HepG2 (cell line): ENCODE data around the gene MADCAM1. TPM values are rescaled to one million over a fixed set of nuclear protein-coding genes. Genes with fewer than 3 reads are reported as not detected.
A peak's percentile ranks its signal among the peaks of the same experiment; 100 is the strongest.

Source experiments
- AGO2 ChIP-seq: fragments of 200-400 bp; formaldehyde crosslinking; optimal IDR thresholded peaks from 2 replicates; pipeline ENCODE3; 2017; ENCODE audit warnings: mild to moderate bottlenecking, low read depth, low read length, moderate library complexity
- ATF7-NPFF ChIP-seq: sonication (generic); formaldehyde crosslinking; IDR thresholded peaks from 2 replicates; pipeline ENCODE4 v1.8.1; 2023; ENCODE audit warnings: mild to moderate bottlenecking, low read depth, missing genetic modification reagents, moderate library complexity
- CBX1 ChIP-seq: IDR thresholded peaks from one replicate; pipeline ENCODE4 v1.6.1; 2016; ENCODE audit warnings: antibody characterized with exemption, low read depth
- DMAP1 ChIP-seq: IDR thresholded peaks from 2 replicates; pipeline ENCODE4 v1.6.1; 2016
- ERF ChIP-seq: IDR thresholded peaks from 2 replicates; pipeline ENCODE4 v1.6.1; 2018; ENCODE audit warnings: missing biosample characterization, missing genetic modification reagents
- RBAK ChIP-seq: sonication (generic); formaldehyde crosslinking; IDR thresholded peaks from 2 replicates; pipeline ENCODE4 v1.5.1; 2020; ENCODE audit warnings: mild to moderate bottlenecking, missing genetic modification reagents
- RXRA ChIP-seq: sonication (generic); formaldehyde crosslinking; IDR thresholded peaks from 2 replicates; pipeline ENCODE4 v1.5.1; 2020; ENCODE audit warnings: missing genetic modification reagents
- ZBTB7B ChIP-seq: sonication (generic); formaldehyde crosslinking; IDR thresholded peaks from 2 replicates; pipeline ENCODE4 v1.4.0; 2020; ENCODE audit warnings: missing genetic modification reagents
- ZNF121 ChIP-seq: sonication (generic); formaldehyde crosslinking; IDR thresholded peaks from 2 replicates; pipeline ENCODE4 v1.5.0; 2020; ENCODE audit warnings: mild to moderate bottlenecking, missing genetic modification reagents
- ZNF615 ChIP-seq: sonication (generic); formaldehyde crosslinking; IDR thresholded peaks from 2 replicates; pipeline ENCODE4 v1.5.0; 2020; ENCODE audit warnings: mild to moderate bottlenecking, missing genetic modification reagents, borderline replicate concordance
- polyA plus RNA-seq, 8 experiments: library from polyadenylated mRNA; depleted of rRNA in 3 of 8; stranded (reverse) in 7 of 8; unstranded in 1 of 8; fragments of >200 nt; fragmentation: Illumina TruSeq in 4 of 8; extraction: Trizol in 4 of 8; gene quantifications; 2 replicates each; pipeline versions ENCODE4 v1.2.1 to v1.2.3, GENCODE V29; 2011 to 2016; ENCODE audit warnings: low read depth in 4 of 8, missing spikeins in 1 of 8, mixed read lengths in 1 of 8; ENCODE audit not compliant: insufficient read depth in 1 of 8
- total RNA-seq, 5 experiments: library from RNA; depleted of rRNA; stranded (reverse); fragments of >200 nt; fragmentation: Illumina TruSeq; extraction: Trizol; gene quantifications; 2 replicates each; pipeline ENCODE4 v1.2.3, GENCODE V29; 2016; ENCODE audit warnings: low read depth in 1 of 5
- TF ChIP-seq, protein P1 (sequence below): sonication (generic); formaldehyde crosslinking; IDR thresholded peaks from 2 replicates; pipeline ENCODE4 v1.8.0; 2022; ENCODE audit warnings: missing genetic modification reagents, mild to moderate bottlenecking, inconsistent platforms, borderline replicate concordance
- TF ChIP-seq, protein P2 (sequence below): sonication (generic); formaldehyde crosslinking; IDR thresholded peaks from 2 replicates; pipeline ENCODE4 v1.5.0; 2020; ENCODE audit warnings: mild to moderate bottlenecking, missing genetic modification reagents, borderline replicate concordance
- TF ChIP-seq, protein P3 (sequence below): sonication (generic); formaldehyde crosslinking; conservative IDR thresholded peaks from 2 replicates; pipeline ENCODE4 v1.4.0; 2020; ENCODE audit warnings: missing genetic modification reagents
- TF ChIP-seq, protein P4 (sequence below): sonication (generic); formaldehyde crosslinking; IDR thresholded peaks from 2 replicates; pipeline ENCODE4 v1.8.1; 2023; ENCODE audit warnings: mild to moderate bottlenecking, missing genetic modification reagents, borderline replicate concordance
- TF ChIP-seq, protein P5 (sequence below): sonication (generic); formaldehyde crosslinking; IDR thresholded peaks from 2 replicates; pipeline ENCODE4 v1.5.1; 2020; ENCODE audit warnings: missing genetic modification reagents, mild to moderate bottlenecking, borderline replicate concordance

MADCAM1 gene
- total and polyA plus RNA-seq, 2 of the 13 experiments (the other 11 are each of a cell fraction or from before 2014, with no cell fraction given), result 0.29 to 0.33 TPM

DNA sequence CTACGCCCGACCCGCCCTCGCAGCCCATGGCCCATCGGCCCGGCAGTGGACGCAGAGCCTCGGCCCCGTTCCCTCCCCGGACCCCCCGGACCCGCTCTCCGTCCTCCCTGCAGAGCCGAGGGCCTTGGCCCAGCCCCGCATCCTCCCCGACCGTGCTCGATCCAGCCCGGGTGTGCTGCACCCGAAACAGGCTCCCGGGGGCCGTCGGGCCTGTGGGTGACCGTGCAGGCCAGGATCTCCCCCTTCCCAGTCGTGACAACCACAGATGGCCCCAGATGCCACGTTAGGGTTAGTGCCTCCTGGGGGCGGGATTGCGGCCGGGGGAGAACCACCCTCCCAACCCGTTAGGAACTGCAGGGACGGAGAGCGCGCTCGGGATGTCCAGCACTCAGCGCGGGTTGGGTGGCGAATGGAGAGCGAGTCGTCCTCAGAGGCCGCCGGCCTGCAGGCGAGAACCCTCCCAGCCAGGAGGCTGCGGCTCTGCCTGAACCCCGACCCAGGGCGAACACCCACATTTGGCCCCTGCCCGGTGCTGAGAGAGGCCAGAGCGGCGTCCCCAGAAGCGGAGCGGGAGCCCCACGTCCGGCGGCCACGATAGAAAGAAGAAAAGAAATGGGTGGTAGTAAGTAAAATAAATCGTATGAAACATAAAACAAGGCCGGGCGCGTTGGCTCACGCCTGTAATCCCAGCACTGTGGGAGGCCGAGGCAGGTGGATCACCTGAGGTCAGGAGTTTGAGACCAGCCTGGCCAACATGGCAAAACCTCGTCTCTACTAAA lies 6.7 kb upstream of the MADCAM1 start (continued):
- TF ChIP-seq, protein P1, sequence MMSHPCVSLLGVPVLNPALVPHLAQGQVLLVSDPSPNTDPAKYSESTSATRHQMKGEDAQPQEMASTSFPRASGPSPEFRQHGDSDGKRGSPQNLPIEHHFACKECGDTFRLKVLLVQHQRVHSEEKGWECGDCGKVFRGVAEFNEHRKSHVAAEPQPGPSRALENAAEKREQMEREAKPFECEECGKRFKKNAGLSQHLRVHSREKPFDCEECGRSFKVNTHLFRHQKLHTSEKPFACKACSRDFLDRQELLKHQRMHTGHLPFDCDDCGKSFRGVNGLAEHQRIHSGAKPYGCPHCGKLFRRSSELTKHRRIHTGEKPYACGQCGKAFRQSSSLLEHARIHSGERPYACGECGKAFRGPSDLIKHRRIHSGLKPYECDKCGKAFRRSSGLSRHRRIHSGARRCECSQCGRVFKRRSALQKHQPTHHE (CRISPR knock-in tag), result no peak
- peak; percentile 22; the same call in 1 of the 2 replicates for TF ChIP-seq DMAP1 (CRISPR knock-in tag)
- TF ChIP-seq, protein P2, sequence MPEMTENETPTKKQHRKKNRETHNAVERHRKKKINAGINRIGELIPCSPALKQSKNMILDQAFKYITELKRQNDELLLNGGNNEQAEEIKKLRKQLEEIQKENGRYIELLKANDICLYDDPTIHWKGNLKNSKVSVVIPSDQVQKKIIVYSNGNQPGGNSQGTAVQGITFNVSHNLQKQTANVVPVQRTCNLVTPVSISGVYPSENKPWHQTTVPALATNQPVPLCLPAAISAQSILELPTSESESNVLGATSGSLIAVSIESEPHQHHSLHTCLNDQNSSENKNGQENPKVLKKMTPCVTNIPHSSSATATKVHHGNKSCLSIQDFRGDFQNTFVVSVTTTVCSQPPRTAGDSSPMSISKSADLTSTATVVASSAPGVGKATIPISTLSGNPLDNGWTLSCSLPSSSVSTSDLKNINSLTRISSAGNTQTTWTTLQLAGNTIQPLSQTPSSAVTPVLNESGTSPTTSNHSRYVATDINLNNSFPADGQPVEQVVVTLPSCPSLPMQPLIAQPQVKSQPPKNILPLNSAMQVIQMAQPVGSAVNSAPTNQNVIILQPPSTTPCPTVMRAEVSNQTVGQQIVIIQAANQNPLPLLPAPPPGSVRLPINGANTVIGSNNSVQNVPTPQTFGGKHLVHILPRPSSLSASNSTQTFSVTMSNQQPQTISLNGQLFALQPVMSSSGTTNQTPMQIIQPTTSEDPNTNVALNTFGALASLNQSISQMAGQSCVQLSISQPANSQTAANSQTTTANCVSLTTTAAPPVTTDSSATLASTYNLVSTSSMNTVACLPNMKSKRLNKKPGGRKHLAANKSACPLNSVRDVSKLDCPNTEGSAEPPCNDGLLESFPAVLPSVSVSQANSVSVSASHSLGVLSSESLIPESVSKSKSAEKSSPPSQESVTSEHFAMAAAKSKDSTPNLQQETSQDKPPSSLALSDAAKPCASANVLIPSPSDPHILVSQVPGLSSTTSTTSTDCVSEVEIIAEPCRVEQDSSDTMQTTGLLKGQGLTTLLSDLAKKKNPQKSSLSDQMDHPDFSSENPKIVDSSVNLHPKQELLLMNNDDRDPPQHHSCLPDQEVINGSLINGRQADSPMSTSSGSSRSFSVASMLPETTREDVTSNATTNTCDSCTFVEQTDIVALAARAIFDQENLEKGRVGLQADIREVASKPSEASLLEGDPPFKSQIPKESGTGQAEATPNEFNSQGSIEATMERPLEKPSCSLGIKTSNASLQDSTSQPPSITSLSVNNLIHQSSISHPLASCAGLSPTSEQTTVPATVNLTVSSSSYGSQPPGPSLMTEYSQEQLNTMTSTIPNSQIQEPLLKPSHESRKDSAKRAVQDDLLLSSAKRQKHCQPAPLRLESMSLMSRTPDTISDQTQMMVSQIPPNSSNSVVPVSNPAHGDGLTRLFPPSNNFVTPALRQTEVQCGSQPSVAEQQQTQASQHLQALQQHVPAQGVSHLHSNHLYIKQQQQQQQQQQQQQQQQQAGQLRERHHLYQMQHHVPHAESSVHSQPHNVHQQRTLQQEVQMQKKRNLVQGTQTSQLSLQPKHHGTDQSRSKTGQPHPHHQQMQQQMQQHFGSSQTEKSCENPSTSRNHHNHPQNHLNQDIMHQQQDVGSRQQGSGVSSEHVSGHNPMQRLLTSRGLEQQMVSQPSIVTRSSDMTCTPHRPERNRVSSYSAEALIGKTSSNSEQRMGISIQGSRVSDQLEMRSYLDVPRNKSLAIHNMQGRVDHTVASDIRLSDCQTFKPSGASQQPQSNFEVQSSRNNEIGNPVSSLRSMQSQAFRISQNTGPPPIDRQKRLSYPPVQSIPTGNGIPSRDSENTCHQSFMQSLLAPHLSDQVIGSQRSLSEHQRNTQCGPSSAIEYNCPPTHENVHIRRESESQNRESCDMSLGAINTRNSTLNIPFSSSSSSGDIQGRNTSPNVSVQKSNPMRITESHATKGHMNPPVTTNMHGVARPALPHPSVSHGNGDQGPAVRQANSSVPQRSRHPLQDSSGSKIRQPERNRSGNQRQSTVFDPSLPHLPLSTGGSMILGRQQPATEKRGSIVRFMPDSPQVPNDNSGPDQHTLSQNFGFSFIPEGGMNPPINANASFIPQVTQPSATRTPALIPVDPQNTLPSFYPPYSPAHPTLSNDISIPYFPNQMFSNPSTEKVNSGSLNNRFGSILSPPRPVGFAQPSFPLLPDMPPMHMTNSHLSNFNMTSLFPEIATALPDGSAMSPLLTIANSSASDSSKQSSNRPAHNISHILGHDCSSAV (CRISPR knock-in tag), result no peak
- TF ChIP-seq RXRA (CRISPR knock-in tag), result 0 out of 2 replicates have a peak, but pooled peaks have one; percentile 33
- TF ChIP-seq CBX1, result no peak
- TF ChIP-seq, protein P3, sequence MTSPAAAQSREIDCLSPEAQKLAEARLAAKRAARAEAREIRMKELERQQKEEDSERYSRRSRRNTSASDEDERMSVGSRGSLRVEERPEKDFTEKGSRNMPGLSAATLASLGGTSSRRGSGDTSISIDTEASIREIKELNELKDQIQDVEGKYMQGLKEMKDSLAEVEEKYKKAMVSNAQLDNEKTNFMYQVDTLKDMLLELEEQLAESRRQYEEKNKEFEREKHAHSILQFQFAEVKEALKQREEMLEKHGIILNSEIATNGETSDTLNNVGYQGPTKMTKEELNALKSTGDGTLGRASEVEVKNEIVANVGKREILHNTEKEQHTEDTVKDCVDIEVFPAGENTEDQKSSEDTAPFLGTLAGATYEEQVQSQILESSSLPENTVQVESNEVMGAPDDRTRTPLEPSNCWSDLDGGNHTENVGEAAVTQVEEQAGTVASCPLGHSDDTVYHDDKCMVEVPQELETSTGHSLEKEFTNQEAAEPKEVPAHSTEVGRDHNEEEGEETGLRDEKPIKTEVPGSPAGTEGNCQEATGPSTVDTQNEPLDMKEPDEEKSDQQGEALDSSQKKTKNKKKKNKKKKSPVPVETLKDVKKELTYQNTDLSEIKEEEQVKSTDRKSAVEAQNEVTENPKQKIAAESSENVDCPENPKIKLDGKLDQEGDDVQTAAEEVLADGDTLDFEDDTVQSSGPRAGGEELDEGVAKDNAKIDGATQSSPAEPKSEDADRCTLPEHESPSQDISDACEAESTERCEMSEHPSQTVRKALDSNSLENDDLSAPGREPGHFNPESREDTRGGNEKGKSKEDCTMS (CRISPR knock-in tag), result no peak
- 0 out of 2 replicates have a peak, but pooled peaks have one; percentile 88 for TF ChIP-seq ZNF615 (CRISPR knock-in tag)
- 0 out of 2 replicates have a peak, but pooled peaks have one; percentile 23 for TF ChIP-seq ZNF121 (CRISPR knock-in tag)
- TF ChIP-seq, protein P4, sequence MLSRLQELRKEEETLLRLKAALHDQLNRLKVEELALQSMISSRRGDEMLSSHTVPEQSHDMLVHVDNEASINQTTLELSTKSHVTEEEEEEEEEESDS, result no peak
- TF ChIP-seq, protein P5, sequence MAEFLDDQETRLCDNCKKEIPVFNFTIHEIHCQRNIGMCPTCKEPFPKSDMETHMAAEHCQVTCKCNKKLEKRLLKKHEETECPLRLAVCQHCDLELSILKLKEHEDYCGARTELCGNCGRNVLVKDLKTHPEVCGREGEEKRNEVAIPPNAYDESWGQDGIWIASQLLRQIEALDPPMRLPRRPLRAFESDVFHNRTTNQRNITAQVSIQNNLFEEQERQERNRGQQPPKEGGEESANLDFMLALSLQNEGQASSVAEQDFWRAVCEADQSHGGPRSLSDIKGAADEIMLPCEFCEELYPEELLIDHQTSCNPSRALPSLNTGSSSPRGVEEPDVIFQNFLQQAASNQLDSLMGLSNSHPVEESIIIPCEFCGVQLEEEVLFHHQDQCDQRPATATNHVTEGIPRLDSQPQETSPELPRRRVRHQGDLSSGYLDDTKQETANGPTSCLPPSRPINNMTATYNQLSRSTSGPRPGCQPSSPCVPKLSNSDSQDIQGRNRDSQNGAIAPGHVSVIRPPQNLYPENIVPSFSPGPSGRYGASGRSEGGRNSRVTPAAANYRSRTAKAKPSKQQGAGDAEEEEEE (CRISPR knock-in tag), result no peak
- TF ChIP-seq ZBTB7B, result 0 out of 2 replicates have a peak, but pooled peaks have one; percentile 19
- peak; percentile 55 for TF ChIP-seq AGO2
- TF ChIP-seq ATF7-NPFF (CRISPR knock-in tag), result no peak
- no peak for TF ChIP-seq ERF (CRISPR knock-in tag)
- no peak for TF ChIP-seq RBAK (CRISPR knock-in tag)
